GM12864 (cell line): Measurements from ENCODE around the gene SLC26A8.
"Not testable (repeated sequence)": the region's sequence is repeated elsewhere in the genome, so short reads cannot be mapped to it uniquely, and the experiment has no call there.

Experiments used
- DNase-seq: peaks from one replicate; pipeline ENCODE4 v3.0.0-alpha.2; 2011; ENCODE audit warnings: low read depth
- H3K4me3 ChIP-seq: 2 replicates; pipeline ENCODE4 v1.5.1; 2011; ENCODE audit warnings: mild to moderate bottlenecking, low read depth, low read length, control low read depth
- TF ChIP-seq, protein P1 (sequence below): IDR thresholded peaks from 2 replicates; pipeline ENCODE4 v1.5.1; 2011; ENCODE audit warnings: low read depth, mild to moderate bottlenecking, moderate library complexity, low read length, control low read depth, inconsistent platforms; ENCODE audit errors: missing control alignments

SLC26A8 gene

GRCh38 chr6:35935469-35935868, 89.0 kb downstream of the SLC26A8 start:
- H3K4me3 ChIP-seq: no peak overlapping the region
- TF ChIP-seq, protein P1, sequence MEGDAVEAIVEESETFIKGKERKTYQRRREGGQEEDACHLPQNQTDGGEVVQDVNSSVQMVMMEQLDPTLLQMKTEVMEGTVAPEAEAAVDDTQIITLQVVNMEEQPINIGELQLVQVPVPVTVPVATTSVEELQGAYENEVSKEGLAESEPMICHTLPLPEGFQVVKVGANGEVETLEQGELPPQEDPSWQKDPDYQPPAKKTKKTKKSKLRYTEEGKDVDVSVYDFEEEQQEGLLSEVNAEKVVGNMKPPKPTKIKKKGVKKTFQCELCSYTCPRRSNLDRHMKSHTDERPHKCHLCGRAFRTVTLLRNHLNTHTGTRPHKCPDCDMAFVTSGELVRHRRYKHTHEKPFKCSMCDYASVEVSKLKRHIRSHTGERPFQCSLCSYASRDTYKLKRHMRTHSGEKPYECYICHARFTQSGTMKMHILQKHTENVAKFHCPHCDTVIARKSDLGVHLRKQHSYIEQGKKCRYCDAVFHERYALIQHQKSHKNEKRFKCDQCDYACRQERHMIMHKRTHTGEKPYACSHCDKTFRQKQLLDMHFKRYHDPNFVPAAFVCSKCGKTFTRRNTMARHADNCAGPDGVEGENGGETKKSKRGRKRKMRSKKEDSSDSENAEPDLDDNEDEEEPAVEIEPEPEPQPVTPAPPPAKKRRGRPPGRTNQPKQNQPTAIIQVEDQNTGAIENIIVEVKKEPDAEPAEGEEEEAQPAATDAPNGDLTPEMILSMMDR: no peak
- no peak for DNase-seq

DNA sequence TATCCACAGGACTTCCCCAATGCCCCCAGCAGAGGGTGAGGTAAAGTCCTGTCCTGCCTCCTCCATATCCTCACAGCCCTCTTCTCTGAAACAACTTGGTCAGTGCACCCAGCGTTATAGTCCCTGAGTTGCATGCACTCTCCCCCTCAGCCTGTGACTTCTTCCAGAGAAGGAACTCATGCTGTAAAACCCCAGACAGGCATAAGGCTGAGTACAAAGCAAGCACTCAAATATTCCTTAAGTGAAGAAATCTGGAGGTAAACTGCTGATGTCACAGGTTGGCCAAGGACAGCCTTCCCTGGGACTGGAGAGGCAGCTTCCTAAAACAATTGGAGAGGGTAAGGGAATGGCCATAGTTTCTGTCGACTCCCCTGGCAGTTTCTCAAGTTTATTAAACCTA, 90.6 kb downstream of the SLC26A8 start:
- DNase-seq: no peak
- H3K4me3 ChIP-seq: no peak overlapping the region
- TF ChIP-seq, protein P1: no peak

- H3K4me3 ChIP-seq, DNase-seq: not testable (repeated sequence)
These were observed 92.6 kb downstream of the SLC26A8 start for GRCh38 chr6:35931873-35932272.

GRCh38 chr6:35931120-35931561, 93.3 kb downstream of the SLC26A8 start:
- TF ChIP-seq, protein P1: no peak
- no peak overlapping the region for H3K4me3 ChIP-seq
- no peak for DNase-seq

GRCh38 chr6:35929601-35930000, 94.8 kb downstream of the SLC26A8 start:
- H3K4me3 ChIP-seq: no peak overlapping the region
- TF ChIP-seq, protein P1: no peak
- DNase-seq: no peak

GRCh38 chr6:35926509-35927215, 97.8 kb downstream of the SLC26A8 start:
- H3K4me3 ChIP-seq: no peak overlapping the region
- TF ChIP-seq, protein P1: no peak
- DNase-seq: no peak

GRCh38 chr6:35925961-35926360, 98.5 kb downstream of the SLC26A8 start:
- TF ChIP-seq, protein P1: no peak
- no peak overlapping the region for H3K4me3 ChIP-seq
- DNase-seq: no peak
